H1 (cell line): ENCODE data around the gene CALHM3. TPM values are rescaled to one million over a fixed set of nuclear protein-coding genes. Genes with fewer than 3 reads are reported as not detected.

Experiments used
- SIRT6 ChIP-seq: IDR thresholded peaks from one replicate; pipeline ENCODE4 v1.7.1; 2012; ENCODE audit warnings: low read length, inconsistent platforms
- ZNF274 ChIP-seq: IDR thresholded peaks from 2 replicates; pipeline ENCODE4 v1.7.0; 2012; ENCODE audit warnings: low read length, borderline replicate concordance; ENCODE audit errors: extremely low read depth
- polyA plus RNA-seq, 7 experiments: library from polyadenylated mRNA; depleted of rRNA in 3 of 7; stranded (reverse) in 5 of 7; unstranded in 2 of 7; fragments of >200 nt in 5 of 7; fragments of 200-250 nt in 2 of 7; gene quantifications; 1 replicate in 5 of 7; 2 replicates in 1 of 7; 4 replicates in 1 of 7; pipeline versions ENCODE4 v1.2.1 to v1.2.3, GENCODE V29; 2011 to 2013; ENCODE audit warnings: missing spikeins in 2 of 7, mixed read lengths in 2 of 7
- total RNA-seq: library from RNA; stranded (reverse); fragmentation: NEBNext Ultra II Directional; extraction: Animal tissue kit (Norgen Biotek cat#: 25700); gene quantifications from 2 replicates; pipeline ENCODE4 v1.2.1, GENCODE V29; 2021

The CALHM3 gene
- total and polyA plus RNA-seq, 2 of the 8 experiments (the other 6 are each of a cell fraction or from before 2014, with no cell fraction given): 0.17 to 0.60 TPM

GRCh38 chr10:103479135-103479534 is at the start of gene CALHM3 (continued):
- no peak for TF ChIP-seq SIRT6
- no peak for TF ChIP-seq ZNF274
